ENCODE results near the gene PSMB10. TPM values are rescaled to one million over a fixed set of nuclear protein-coding genes. Genes with fewer than 3 reads are reported as not detected.

The PSMB10 gene
- total and polyA plus RNA-seq, 2 of the 8 experiments (the other 6 are each of a cell fraction or from before 2014, with no cell fraction given) = 32.1 to 61.9 TPM

DNA sequence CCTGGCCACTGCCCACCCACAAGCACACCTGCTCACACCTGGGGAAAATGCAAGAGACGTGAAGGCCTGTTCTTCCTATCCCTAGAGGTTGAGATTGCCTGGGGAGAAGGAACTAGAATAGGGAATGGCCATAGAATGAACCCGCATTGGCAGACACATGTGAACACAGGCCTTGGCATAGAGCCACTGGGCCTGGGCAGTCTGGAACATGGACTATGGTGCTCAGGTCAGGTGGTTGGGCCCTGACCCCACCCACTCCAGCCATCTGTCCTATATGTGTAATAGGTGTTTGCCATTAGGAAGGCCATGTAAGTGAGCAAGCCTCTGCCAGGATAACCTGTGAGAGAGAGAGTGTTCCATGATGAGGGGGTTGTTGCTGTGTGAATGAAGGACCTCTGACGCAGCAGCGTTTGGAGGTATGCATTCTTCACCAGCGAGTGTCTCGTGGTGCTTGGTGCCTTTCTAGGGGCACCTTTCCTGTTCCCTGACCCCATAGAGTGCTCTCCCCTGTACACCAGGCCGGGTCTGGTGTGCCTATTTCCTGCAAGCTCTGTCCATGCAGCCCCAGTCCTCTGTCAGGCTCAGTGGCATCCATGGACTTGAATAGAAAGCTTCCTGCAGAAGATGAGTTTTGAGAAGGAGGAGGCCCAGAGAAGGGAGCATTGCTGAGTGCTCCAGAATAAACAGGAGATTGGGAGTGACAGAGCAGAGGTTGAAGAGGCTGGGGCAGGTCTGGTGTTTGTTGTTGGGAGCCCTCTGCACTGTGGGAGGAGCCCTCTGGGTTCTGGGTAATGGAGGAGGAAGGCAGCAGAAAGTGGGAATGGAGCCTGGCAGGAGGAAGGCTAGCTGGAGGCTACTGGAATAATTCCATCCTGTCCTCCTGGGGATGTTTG lies 20.6 kb downstream of the PSMB10 start:
- CTCF ChIA-PET (ENCODE audit: partially characterized antibody) = interaction anchor here (0.7 to 4.1 kb wide), 8 partner anchors 10 to 220 kb away, joined by 3 to 39 read pairs (median 4); partner anchors contain the start of gene NRN1L
- no peaks in the 10 kb centered on the region for H3K23me2 ChIP-seq (ENCODE audit: low read depth, low read length)
- no peak for FAIRE-seq

More for the DNA sequence above, 20.6 kb downstream of the PSMB10 start:
- Histone ChIP-seq H3K4me2 (ENCODE audit: insufficient read depth in 1 of 2, low read depth in 2 of 2, low read length in 2 of 2) (no peak overlapping the region), H3K4ac (replicated peaks; ENCODE audit: insufficient read length, low read depth, low read length) (no peak overlapping the region), H2BK5ac (ENCODE audit: low read depth, low read length) (no peak overlapping the region; the same call in 1 of the 2 replicates), H3K23ac (ENCODE audit: insufficient read length) (no peak overlapping the region), H3K9me3 (ENCODE audit: insufficient read depth in 2 of 2, low read depth in 1 of 2, low read length in 1 of 2) (no peaks in the 10 kb centered on the region), H4K20me1 (replicated peaks in 1 of 2; ENCODE audit: control insufficient read depth in 1 of 2, insufficient read depth in 2 of 2, low read length in 2 of 2) (peaks cover 4 to 9% of the 10 kb centered on the region in 2 experiments), H2AK5ac (ENCODE audit: low read depth, low read length) (0 out of 2 replicates have a peak overlapping the region, but pooled peaks have one; percentile 13), H3K36me3 (ENCODE audit: control insufficient read depth in 2 of 4, insufficient read depth in 4 of 4, low read length in 3 of 4) (no peaks in the 10 kb centered on the region; a peak in 1 of 8 replicates), H2BK20ac (ENCODE audit: low read length) (no peak overlapping the region), H2BK120ac (replicated peaks; ENCODE audit: low read depth, low read length) (no peak overlapping the region), H3K79me1 (ENCODE audit: low read depth, low read length) (peaks cover 10% of the 10 kb centered on the region), H3K56ac (replicated peaks; ENCODE audit: insufficient read length, low read depth, low read length) (no peak overlapping the region), H2BK15ac (ENCODE audit: low read length) (no peak overlapping the region), H2AFZ (ENCODE audit: low read length) (no peak overlapping the region), H3K4me1 (replicated peaks in 1 of 4; ENCODE audit: control insufficient read depth in 3 of 4, insufficient read depth in 4 of 4, low read length in 3 of 4) (peaks cover 0 to 10% (median 4%) of the 10 kb centered on the region in 4 experiments; a peak in 6 of 7 replicates), H3K79me2 (ENCODE audit: control insufficient read depth in 1 of 2, insufficient read depth in 2 of 2, low read length in 2 of 2) (no peaks in the 10 kb centered on the region; a peak in 1 of 4 replicates), H4K91ac (replicated peaks; ENCODE audit: insufficient read length, low read length) (no peak overlapping the region), H4K8ac (ENCODE audit: extremely low read depth, insufficient read depth, low read length) (no peak overlapping the region), H3K27ac (ENCODE audit: low read depth, low read length) (no peak overlapping the region), H3K9ac (replicated peaks in 1 of 4; ENCODE audit: extremely low read depth in 1 of 4, low read depth in 3 of 4, low read length in 3 of 4) (no peak overlapping the region), H3K14ac (ENCODE audit: insufficient read length) (no peak overlapping the region), H4K5ac (ENCODE audit: insufficient read length, low read depth, low read length) (no peak overlapping the region), H3K27me3 (replicated peaks in 1 of 4; ENCODE audit: control insufficient read depth in 3 of 4, extremely low read depth in 1 of 4, insufficient read depth in 3 of 4, low read length in 3 of 4) (no peaks in the 10 kb centered on the region), H3K18ac (ENCODE audit: extremely low read depth, low read length) (no peak overlapping the region), H2BK12ac (ENCODE audit: low read depth, low read length) (no peak overlapping the region), H3K4me3 (ENCODE audit: extremely low read depth in 1 of 4, insufficient read depth in 2 of 4, low read depth in 3 of 4, low read length in 4 of 4) (no peak overlapping the region)
- 98% methylated on average over 7 of the region's 7 CpGs; no CpG with 5 or more reads in 1 of the 2 experiments for WGBS, 2 experiments (ENCODE audit: extremely low coverage in 1 of 2, insufficient coverage in 1 of 2, insufficient read length in 1 of 2, insufficient replicate concordance in 2 of 2, low coverage in 1 of 2, low lambda C conversion rate in 2 of 2, missing lambda C conversion rate in 1 of 2)
- TF ChIP-seq EZH2 (IDR thresholded peaks at IDR 0.05; ENCODE audit: low read depth, low read length, severe bottlenecking) (no peak), EGR1 (IDR thresholded peaks at IDR 0.05; ENCODE audit: borderline replicate concordance, low read depth, low read length) (no peak), FOSL1 (IDR thresholded peaks at IDR 0.05; ENCODE audit: insufficient read depth, low read depth, low read length) (no peak), SIN3A (conservative IDR thresholded peaks at IDR 0.05 in 1 of 2, IDR thresholded peaks at IDR 0.05 in 1 of 2; ENCODE audit: low read depth in 1 of 2, low read length in 2 of 2) (no peak), NRF1 (IDR thresholded peaks at IDR 0.05; ENCODE audit: low read depth, low read length) (no peak), RFX5 (IDR thresholded peaks at IDR 0.05; ENCODE audit: borderline replicate concordance, low read depth, low read length) (no peak), BCL11A (IDR thresholded peaks at IDR 0.05; ENCODE audit: low read depth in 2 of 2, low read length in 2 of 2) (no peak), CHD1 (IDR thresholded peaks at IDR 0.05; ENCODE audit: low read depth, low read length) (no peak), YY1 (IDR thresholded peaks at IDR 0.05; ENCODE audit: low read depth, low read length) (no peak), SP2 (IDR thresholded peaks at IDR 0.05; ENCODE audit: low read length) (no peak)
- no peak for DNase-seq (ENCODE audit: low read depth in 1 of 2, low spot score in 2 of 2)
- POLR2A ChIA-PET (ENCODE audit: partially characterized antibody) = interaction anchor here (1.0 to 2.0 kb wide), 6 partner anchors 19 to 144 kb away, joined by 3 to 9 read pairs (median 4); partner anchors contain the start of genes PSKH1 and PSMB10

All from H1 (cell line).